Measurements from ENCODE around the gene LSM3.

- TF ChIP-seq CTCF (IDR thresholded peaks at IDR 0.05): no peak
- TF ChIP-seq ZFX (IDR thresholded peaks at IDR 0.05; ENCODE audit: borderline replicate concordance): no peak
Measured at GRCh38 chr3:14201940-14202684, 23.5 kb downstream of the LSM3 start.

Data from 22Rv1 (cell line).